SK-N-SH (cell line): Measurements from ENCODE around the gene ITGB3BP. TPM values are rescaled to one million over a fixed set of nuclear protein-coding genes. Genes with fewer than 3 reads are reported as not detected.

Experiments used
- CTCF ChIA-PET: fragments of 300-600, 350-600 bp; formaldehyde crosslinking; extraction: SDS; loops from one replicate; lab custom pipeline; 2021; lab: Yijun Ruan, JAX
- POLR2A ChIA-PET: fragments of 350-600 bp; sonication (Branson Sonifier 250); formaldehyde crosslinking; extraction: SDS; loops from one replicate; lab custom pipeline; 2020; ENCODE audit warnings: antibody characterized with exemption, inconsistent platforms; lab: Yijun Ruan, JAX
- DNase-seq: peaks from one replicate; pipeline ENCODE4 v3.0.0; 2012
- H2AFZ ChIP-seq: fragments of 200-600 bp; sonication (generic); 2 replicates; pipeline ENCODE4 v1.8.1; 2016; ENCODE audit warnings: antibody characterized with exemption, mild to moderate bottlenecking, low read depth
- H3F3A ChIP-seq: fragments of 200-600 bp; sonication (generic); replicated peaks from 2 replicates; pipeline ENCODE3; 2016; ENCODE audit warnings: antibody characterized with exemption, mild to moderate bottlenecking; ENCODE audit not compliant: insufficient read depth
- H3K27ac ChIP-seq, 2 experiments: fragments of 200-500 bp in 1 of 2; fragments of 200-600 bp in 1 of 2; sonication (Bioruptor generic) in 1 of 2; sonication (generic), shearing (Covaris generic) in 1 of 2; 2 replicates each; pipeline versions ENCODE4 v1.5.1 to v1.6.1; 2014 to 2016; ENCODE audit warnings: low read depth in 2 of 2, inconsistent platforms in 1 of 2, low read length in 1 of 2, mild to moderate bottlenecking in 1 of 2, mixed read lengths in 1 of 2
- H3K27me3 ChIP-seq: fragments of 200-600 bp; sonication (generic), shearing (Covaris generic); 2 replicates; pipeline ENCODE4 v1.6.1; 2016; ENCODE audit warnings: mixed run types; ENCODE audit not compliant: insufficient read depth
- H3K36me3 ChIP-seq, 2 experiments: fragments of 200-500 bp in 1 of 2; fragments of 200-600 bp in 1 of 2; sonication (Bioruptor generic) in 1 of 2; sonication (generic) in 1 of 2; replicated peaks in 1 of 2; 2 replicates each; pipeline versions ENCODE3 to v1.5.1; 2014 to 2016; ENCODE audit warnings: low read length in 1 of 2, mild to moderate bottlenecking in 1 of 2; ENCODE audit not compliant: insufficient read depth in 2 of 2, control insufficient read depth in 1 of 2
- H3K4me1 ChIP-seq, 2 experiments: fragments of 200-500 bp in 1 of 2; fragments of 200-600 bp in 1 of 2; sonication (Bioruptor generic) in 1 of 2; sonication (generic), shearing (Covaris generic) in 1 of 2; 2 replicates each; pipeline versions ENCODE4 v1.5.1 to v1.6.1; 2014 to 2016; ENCODE audit warnings: low read depth in 1 of 2, low read length in 1 of 2, mixed run types in 1 of 2; ENCODE audit not compliant: insufficient read depth in 2 of 2, control insufficient read depth in 1 of 2
- H3K4me2 ChIP-seq: fragments of 200-600 bp; sonication (generic), shearing (Covaris generic); 2 replicates; pipeline ENCODE4 v1.6.1; 2017; ENCODE audit warnings: mixed run types
- H3K4me3 ChIP-seq, 2 experiments: fragments of 200-500 bp in 1 of 2; fragments of 200-600 bp in 1 of 2; sonication (Bioruptor generic) in 1 of 2; sonication (generic), shearing (Covaris generic) in 1 of 2; 2 replicates each; pipeline versions ENCODE4 v1.5.1 to v1.8.1; 2014 to 2016; ENCODE audit warnings: low read depth in 2 of 2, inconsistent platforms in 1 of 2, low read length in 1 of 2, mild to moderate bottlenecking in 1 of 2, mixed read lengths in 1 of 2, moderate library complexity in 1 of 2
- H3K79me2 ChIP-seq: fragments of 200-600 bp; sonication (generic); 2 replicates; pipeline ENCODE4 v1.8.1; 2017; ENCODE audit warnings: mild to moderate bottlenecking; ENCODE audit not compliant: insufficient read depth
- H3K9ac ChIP-seq: fragments of 200-600 bp; sonication (generic); 2 replicates; pipeline ENCODE4 v1.6.1; 2017; ENCODE audit warnings: mixed run types
- H3K9me2 ChIP-seq: fragments of 200-600 bp; sonication (generic); 2 replicates; pipeline ENCODE4 v1.6.1; 2017; ENCODE audit warnings: mixed run types
- H3K9me3 ChIP-seq: fragments of 200-600 bp; sonication (generic); 2 replicates; pipeline ENCODE4 v1.6.1; 2017; ENCODE audit warnings: mixed run types, mild to moderate bottlenecking, moderate library complexity
- H4K20me1 ChIP-seq: fragments of 200-600 bp; sonication (generic); 2 replicates; pipeline ENCODE4 v1.6.1; 2017; ENCODE audit warnings: mild to moderate bottlenecking, mixed run types; ENCODE audit not compliant: insufficient read depth
- CHD2 ChIP-seq: fragments of 150-350 bp; IDR thresholded peaks from 2 replicates; pipeline ENCODE4 v1.6.1; 2018; ENCODE audit warnings: low read length; ENCODE audit not compliant: partially characterized antibody
- CTCF ChIP-seq: fragments of 200-600 bp; sonication (generic); IDR thresholded peaks from 2 replicates; pipeline ENCODE4 v1.6.1; 2017; ENCODE audit warnings: antibody characterized with exemption, mild to moderate bottlenecking, moderate library complexity
- EZH2phosphoT487 ChIP-seq: fragments of 200-600 bp; sonication (generic); IDR thresholded peaks from 2 replicates; pipeline ENCODE4 v1.6.1; 2017; ENCODE audit warnings: low read depth, mixed run types, mild to moderate bottlenecking, antibody characterized with exemption, moderate library complexity, borderline replicate concordance
- GATA2 ChIP-seq: sonication (generic); formaldehyde crosslinking; IDR thresholded peaks from 2 replicates; pipeline ENCODE4 v1.5.0; 2020; ENCODE audit warnings: mild to moderate bottlenecking, missing genetic modification reagents
- IRF3 ChIP-seq: fragments of 150-350 bp; IDR thresholded peaks from 2 replicates; pipeline ENCODE4 v1.6.1; 2016; ENCODE audit warnings: mild to moderate bottlenecking, low read depth, low read length
- JUND ChIP-seq: IDR thresholded peaks from 2 replicates; pipeline ENCODE4 v1.4.0; 2012
- MAX ChIP-seq: IDR thresholded peaks from 2 replicates; pipeline ENCODE4 v1.4.0; 2012; ENCODE audit warnings: low read depth
- MEF2A ChIP-seq: IDR thresholded peaks from 2 replicates; pipeline ENCODE4 v1.4.0; 2012; ENCODE audit warnings: low read depth, borderline replicate concordance
- MXI1 ChIP-seq: IDR thresholded peaks from 2 replicates; pipeline ENCODE4 v1.6.1; 2012; ENCODE audit warnings: mild to moderate bottlenecking, low read depth, low read length, improper control_type of control experiment
- NFIC ChIP-seq: IDR thresholded peaks from 2 replicates; pipeline ENCODE4 v1.4.0; 2012; ENCODE audit warnings: borderline replicate concordance
- NRF1 ChIP-seq: IDR thresholded peaks from 2 replicates; pipeline ENCODE4 v1.6.1; 2012; ENCODE audit warnings: low read depth, mild to moderate bottlenecking, low read length
- RAD21 ChIP-seq: IDR thresholded peaks from 2 replicates; pipeline ENCODE4 v1.6.1; 2012; ENCODE audit warnings: mild to moderate bottlenecking, low read length
- RCOR1 ChIP-seq: fragments of 150-350 bp; IDR thresholded peaks from 2 replicates; pipeline ENCODE4 v1.6.1; 2017; ENCODE audit warnings: antibody characterized with exemption, low read length
- REST ChIP-seq: IDR thresholded peaks from 2 replicates; pipeline ENCODE4 v1.6.1; 2012; ENCODE audit warnings: mild to moderate bottlenecking, low read depth, low read length, moderate library complexity
- RFX5 ChIP-seq: IDR thresholded peaks from 2 replicates; pipeline ENCODE4 v1.6.1; 2012; ENCODE audit warnings: mild to moderate bottlenecking, improper control_type of control experiment, low read length
- TCF12 ChIP-seq: IDR thresholded peaks from 2 replicates; pipeline ENCODE4 v1.4.0; 2012
- USF2 ChIP-seq: fragments of 150-350 bp; IDR thresholded peaks from 2 replicates; pipeline ENCODE4 v1.6.1; 2017; ENCODE audit warnings: antibody characterized with exemption, low read length, low read depth, borderline replicate concordance
- YY1 ChIP-seq: IDR thresholded peaks from 2 replicates; pipeline ENCODE4 v1.4.0; 2012; ENCODE audit warnings: low read depth, mild to moderate bottlenecking
- WGBS: methylation state at CpG from one replicate; pipeline ENCODE4 v1.1.6; 2017; ENCODE audit warnings: low lambda C conversion rate; 5-methylcytosine and 5-hydroxymethylcytosine counted together
- polyA plus RNA-seq, 3 experiments: library from polyadenylated mRNA; depleted of rRNA; stranded (reverse); fragments of >200 nt; gene quantifications; 2 replicates each; pipeline ENCODE4 v1.2.3, GENCODE V29; 2012

ITGB3BP gene
- polyA plus RNA-seq, 1 of the 3 experiments (the other 2 are of a cell fraction) = 9.9 TPM

GRCh38 chr1:63497577-63497976 is 25.4 kb downstream of the ITGB3BP start:
- Histone ChIP-seq H3K9ac (no peak overlapping the region), H3K9me3 (peaks cover 3% of the 10 kb centered on the region; the same call in 1 of the 2 replicates), H3K4me1 (no peaks in the 10 kb centered on the region), H3K4me3 (no peak overlapping the region), H3K79me2 (no peaks in the 10 kb centered on the region; the same call in 1 of the 2 replicates), H3K27me3 (no peaks in the 10 kb centered on the region), H3F3A (no peaks in the 10 kb centered on the region), H3K9me2 (no peaks in the 10 kb centered on the region), H2AFZ (no peak overlapping the region), H3K36me3 (peaks cover 0 to 15% of the 10 kb centered on the region in 2 experiments), H3K27ac (no peak overlapping the region), H4K20me1 (no peaks in the 10 kb centered on the region), H3K4me2 (no peak overlapping the region)
- DNase-seq = no peak
- POLR2A ChIA-PET = no interaction called here
- TF ChIP-seq GATA2 (CRISPR knock-in tag) (no peak), MXI1 (no peak)
- CTCF ChIA-PET = interaction anchor here (2.1 kb wide), 1 partner anchor 9 kb away, joined by 5 read pairs; no protein-coding TSS in a partner anchor
- 89% methylated on average over 2 of the region's 2 CpGs for WGBS

GRCh38 chr1:63487336-63488065 is 35.5 kb downstream of the ITGB3BP start:
- Histone ChIP-seq H3K9me2 (no peaks in the 10 kb centered on the region), H3K4me1 (no peaks in the 10 kb centered on the region; a peak in 1 of 4 replicates), H2AFZ (no peak overlapping the region), H3F3A (no peaks in the 10 kb centered on the region), H3K27me3 (no peaks in the 10 kb centered on the region), H3K27ac (no peak overlapping the region), H3K36me3 (peaks cover 0 to 4% of the 10 kb centered on the region in 2 experiments), H3K4me3 (no peak overlapping the region), H4K20me1 (no peaks in the 10 kb centered on the region), H3K9me3 (no peaks in the 10 kb centered on the region), H3K9ac (no peak overlapping the region), H3K4me2 (no peak overlapping the region), H3K79me2 (no peaks in the 10 kb centered on the region)
- POLR2A ChIA-PET = no interaction called here
- CTCF ChIA-PET = interaction anchor here (2.0 kb wide), 1 partner anchor 9 kb away, joined by 5 read pairs; no protein-coding TSS in a partner anchor
- TF ChIP-seq MAX (no peak), RCOR1 (no peak), CTCF (no peak), RFX5 (no peak), RAD21 (no peak), TCF12 (no peak), EZH2phosphoT487 (no peak), MEF2A (no peak), GATA2 (CRISPR knock-in tag) (no peak), USF2 (no peak), IRF3 (no peak), CHD2 (no peak), JUND (no peak), NRF1 (no peak), NFIC (no peak), REST (no peak), YY1 (no peak)
- DNase-seq = no peak
- WGBS = 94% methylated on average over 8 of the region's 8 CpGs
